GM06990 (cell line): Measurements from ENCODE around the gene SHTN1.

Source experiments
- DNase-seq: peaks from one replicate; pipeline ENCODE4 v3.0.0-alpha.2; 2011; ENCODE audit not compliant: insufficient read length; ENCODE audit errors: extremely low read depth
- H3K27me3 ChIP-seq: replicated peaks from 2 replicates; pipeline ENCODE4 v1.6.0; 2011; ENCODE audit warnings: low read length; ENCODE audit not compliant: control insufficient read depth, insufficient read depth
- H3K36me3 ChIP-seq: 2 replicates; pipeline ENCODE4 v1.5.1; 2011; ENCODE audit warnings: low read length; ENCODE audit not compliant: control insufficient read depth, insufficient read depth
- H3K4me3 ChIP-seq: replicated peaks from 2 replicates; pipeline ENCODE4 v1.5.1; 2011; ENCODE audit warnings: low read depth, mild to moderate bottlenecking, control low read depth, low read length
- CTCF ChIP-seq: IDR thresholded peaks from 2 replicates; pipeline ENCODE4 v1.5.1; 2011; ENCODE audit warnings: low read length, control low read depth, mild to moderate bottlenecking, inconsistent platforms; ENCODE audit not compliant: insufficient read depth, poor library complexity, severe bottlenecking

Gene SHTN1

DNA sequence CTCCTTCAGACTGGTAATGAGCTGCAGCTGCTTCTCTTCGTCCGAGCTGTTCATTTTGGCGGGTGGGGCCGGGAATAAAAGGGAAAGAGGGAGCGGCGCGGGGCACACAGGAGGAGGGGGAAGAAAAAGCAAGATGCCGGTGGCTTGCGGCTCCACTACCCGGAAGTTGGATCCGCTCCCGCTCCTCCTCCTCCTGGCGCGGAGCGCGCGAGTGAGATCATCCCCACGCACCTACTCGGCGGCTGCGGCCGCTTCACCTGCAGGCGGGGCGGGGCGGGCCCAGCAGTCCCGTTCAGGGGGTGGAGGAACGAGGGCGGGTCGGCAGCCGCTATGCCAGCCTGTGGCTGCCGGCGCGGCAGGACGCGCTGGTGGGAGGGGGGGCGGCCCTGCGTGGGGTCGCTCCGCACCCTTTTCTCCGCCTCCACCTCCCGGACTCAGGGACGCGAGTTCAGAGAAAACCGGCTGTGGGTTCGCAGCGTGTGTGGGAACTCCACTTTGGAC is at the start of gene SHTN1:
SHTN1 (minus strand) TSS at position 162 of the 501 bp plus-strand sequence; CDS start at position 54, 108 bp downstream.
- Histone ChIP-seq H3K36me3 (no peaks in the 10 kb centered on the region), H3K27me3 (no peaks in the 10 kb centered on the region), H3K4me3 (peak within 1 kb of the TSS; percentile 46)
- peak; percentile 24 for DNase-seq
- no peak for TF ChIP-seq CTCF

DNA sequence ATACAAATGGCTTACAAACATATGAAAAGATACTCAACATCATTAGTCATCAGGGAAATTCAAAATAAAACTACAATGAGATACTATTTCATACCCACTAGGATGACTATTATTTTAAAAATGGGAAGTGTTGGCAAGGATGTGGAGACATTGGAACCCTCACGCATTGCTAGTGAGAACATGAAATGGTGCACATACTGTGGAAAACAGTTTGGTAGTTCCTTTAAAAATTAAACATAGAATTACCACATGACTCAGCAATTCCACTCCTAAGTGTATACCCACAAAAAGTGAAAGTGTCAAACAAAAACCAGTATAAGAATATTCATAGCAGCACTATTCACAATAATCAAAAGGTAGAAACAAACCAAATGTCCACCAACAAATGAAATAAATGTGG is 48.5 kb upstream of the SHTN1 start:
- no peak overlapping the region for H3K4me3 ChIP-seq
- no peak for TF ChIP-seq CTCF
- H3K36me3 ChIP-seq: no peaks in the 10 kb centered on the region
- no peaks in the 10 kb centered on the region for H3K27me3 ChIP-seq
- DNase-seq: no peak

GRCh38 chr10:117047947-117048346 is 43.0 kb upstream of the SHTN1 start:
- no peak for TF ChIP-seq CTCF
- H3K27me3 ChIP-seq: no peaks in the 10 kb centered on the region
- H3K4me3 ChIP-seq: no peak overlapping the region
- H3K36me3 ChIP-seq: no peaks in the 10 kb centered on the region
- DNase-seq: no peak

DNA sequence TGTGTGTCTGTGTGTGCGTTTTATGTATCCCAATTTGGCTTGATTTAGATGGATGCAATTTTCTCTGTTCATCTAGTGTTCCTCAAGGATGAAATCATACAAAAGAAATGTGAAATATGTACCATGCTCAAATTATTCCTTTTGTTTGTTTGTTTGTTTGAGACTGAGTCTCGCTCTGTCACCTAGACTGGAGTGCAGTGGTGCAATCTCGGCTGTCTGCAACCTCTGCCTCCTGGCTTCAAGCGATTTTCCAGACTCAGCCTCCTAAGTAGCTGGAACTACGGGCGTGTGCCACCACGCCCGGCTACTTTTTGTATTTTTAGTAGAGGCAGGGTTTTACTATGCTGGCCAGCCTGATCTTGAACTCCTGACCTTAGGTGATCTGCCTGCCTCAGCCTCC is 11.3 kb upstream of the SHTN1 start:
- Histone ChIP-seq H3K4me3 (no peak overlapping the region), H3K36me3 (no peaks in the 10 kb centered on the region), H3K27me3 (no peaks in the 10 kb centered on the region)
- no peak for DNase-seq
- no peak for TF ChIP-seq CTCF

GRCh38 chr10:117014835-117015234 is 9.8 kb upstream of the SHTN1 start:
- H3K27me3 ChIP-seq: no peaks in the 10 kb centered on the region
- H3K4me3 ChIP-seq: no peak overlapping the region
- TF ChIP-seq CTCF: no peak
- H3K36me3 ChIP-seq: no peaks in the 10 kb centered on the region
- no peak for DNase-seq

DNA sequence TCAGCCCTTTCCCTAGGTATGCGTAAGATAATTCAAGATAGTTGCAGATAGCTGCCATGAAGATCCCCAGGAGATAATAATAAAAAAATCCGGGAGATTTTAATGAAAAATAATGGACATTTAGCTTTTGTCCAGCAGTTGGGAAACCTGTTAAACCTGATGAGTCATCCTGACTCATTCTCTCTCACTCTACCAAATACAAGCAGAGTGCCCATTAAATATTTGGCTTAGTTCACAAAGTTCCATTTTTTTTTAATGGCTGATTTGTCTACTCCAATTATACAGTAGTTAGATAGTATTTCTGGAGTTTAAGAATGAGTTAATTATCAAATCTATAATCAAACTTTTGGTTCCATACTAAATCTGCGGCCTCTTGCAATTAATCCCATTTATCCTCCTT is 2.1 kb upstream of the SHTN1 start:
- no peak overlapping the region for H3K4me3 ChIP-seq
- H3K27me3 ChIP-seq: no peaks in the 10 kb centered on the region
- no peak for TF ChIP-seq CTCF
- H3K36me3 ChIP-seq: no peaks in the 10 kb centered on the region
- no peak for DNase-seq
